GM21447 (cell line): Measurements from ENCODE around the gene DUSP22.
A peak's percentile ranks its signal among the peaks of the same experiment; 100 is the strongest.
"Not testable (repeated sequence)": the region's sequence is repeated elsewhere in the genome, so short reads cannot be mapped to it uniquely, and the experiment has no call there.

Experiments
- ATAC-seq: cut with Tn5 transposase; IDR thresholded peaks from one replicate; pipeline ENCODE4 v1.9.1; 2021; ENCODE audit not compliant: unreplicated experiment

The DUSP22 gene

GRCh38 chr6:376827-377640 is 84.7 kb downstream of the DUSP22 start:
- ATAC-seq = no peak

GRCh38 chr6:377641-378020 is 85.3 kb downstream of the DUSP22 start:
- not testable (repeated sequence) for ATAC-seq

GRCh38 chr6:378090-378957 is 86.0 kb downstream of the DUSP22 start:
- no peak for ATAC-seq

- no peak for ATAC-seq
Measured at GRCh38 chr6:378958-379409, 86.7 kb downstream of the DUSP22 start.

GRCh38 chr6:379410-380181 is 87.3 kb downstream of the DUSP22 start:
- ATAC-seq = peak; percentile 73

- no peak for ATAC-seq
Measured at GRCh38 chr6:380234-381218, 88.2 kb downstream of the DUSP22 start.

- ATAC-seq = no peak
Measured at GRCh38 chr6:381742-382461, 89.6 kb downstream of the DUSP22 start.

- no peak for ATAC-seq
Measured at GRCh38 chr6:382883-383810, 90.9 kb downstream of the DUSP22 start.

GRCh38 chr6:383856-384255 is 91.6 kb downstream of the DUSP22 start:
- ATAC-seq = no peak

GRCh38 chr6:384898-385297 is 92.6 kb downstream of the DUSP22 start:
- ATAC-seq = no peak

- no peak for ATAC-seq
Measured at GRCh38 chr6:385614-386013, 93.3 kb downstream of the DUSP22 start.

GRCh38 chr6:386688-387266 is 94.5 kb downstream of the DUSP22 start:
- no peak for ATAC-seq

- no peak for ATAC-seq
Measured at GRCh38 chr6:387293-387741, 95.0 kb downstream of the DUSP22 start.

GRCh38 chr6:388202-388903 is 96.1 kb downstream of the DUSP22 start:
- no peak for ATAC-seq

- no peak for ATAC-seq
Measured at GRCh38 chr6:389143-389542, 96.9 kb downstream of the DUSP22 start.

GRCh38 chr6:389622-390021 is 97.3 kb downstream of the DUSP22 start:
- peak; percentile 49 for ATAC-seq

GRCh38 chr6:390914-391558 is 98.7 kb downstream of the DUSP22 start:
- peak; percentile 21 for ATAC-seq
